GM12872 (cell line): ENCODE measurements around the gene CAPNS2.

Source experiments
- CTCF ChIP-seq: IDR thresholded peaks from 3 replicates; pipeline ENCODE4 v1.5.1; 2011; ENCODE audit warnings: low read depth, mild to moderate bottlenecking, low read length, moderate library complexity; ENCODE audit not compliant: insufficient read depth

The CAPNS2 gene

GRCh38 chr16:55566432-55567175, at the start of gene CAPNS2:
Gene CAPNS2 (plus strand): TSS chr16:55566684. CDS start chr16:55566757, 73 bp downstream.
- TF ChIP-seq CTCF, result no peak

DNA sequence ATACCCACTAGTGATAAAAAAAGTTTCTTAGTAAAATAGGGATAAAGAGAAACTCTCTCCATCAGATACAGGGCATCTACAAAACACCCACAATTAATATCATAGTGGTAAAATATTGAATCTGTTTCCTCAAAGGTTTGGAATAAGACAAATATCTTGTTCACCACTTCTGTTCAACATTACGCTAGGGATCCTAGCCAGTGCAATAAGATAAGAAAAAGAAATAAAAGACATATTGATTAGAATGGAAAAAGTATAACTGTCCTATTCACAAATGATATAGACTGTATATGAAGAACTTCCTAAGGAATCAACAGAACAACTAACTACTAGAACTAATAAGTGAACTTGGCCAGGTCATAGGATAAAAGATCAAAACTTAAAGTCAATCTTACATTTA, 44.7 kb upstream of the CAPNS2 start:
- no peak for TF ChIP-seq CTCF

DNA sequence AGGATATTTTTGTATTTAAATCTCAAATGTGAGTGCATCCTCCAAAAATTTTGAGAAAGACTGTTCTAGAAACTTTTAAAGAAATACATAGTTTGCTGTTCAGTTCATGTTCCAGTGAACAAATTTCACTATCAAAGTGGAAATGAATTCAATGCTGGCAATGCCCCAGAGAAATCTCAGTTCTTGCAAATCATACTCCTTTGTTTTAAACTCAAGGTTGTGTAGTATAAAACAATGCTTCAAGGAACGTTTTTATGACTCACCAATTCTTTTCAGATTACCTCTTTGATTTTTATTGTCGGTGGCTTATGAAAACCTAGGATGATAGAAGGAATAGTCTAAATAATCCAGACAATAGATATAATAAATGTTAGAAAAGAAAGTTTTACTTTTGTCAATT, 40.0 kb upstream of the CAPNS2 start:
- TF ChIP-seq CTCF, result no peak

- TF ChIP-seq CTCF, result no peak
Measured at GRCh38 chr16:55527885-55528284, 38.6 kb upstream of the CAPNS2 start.

- TF ChIP-seq CTCF, result no peak
Measured at GRCh38 chr16:55529018-55529417, 37.5 kb upstream of the CAPNS2 start.

DNA sequence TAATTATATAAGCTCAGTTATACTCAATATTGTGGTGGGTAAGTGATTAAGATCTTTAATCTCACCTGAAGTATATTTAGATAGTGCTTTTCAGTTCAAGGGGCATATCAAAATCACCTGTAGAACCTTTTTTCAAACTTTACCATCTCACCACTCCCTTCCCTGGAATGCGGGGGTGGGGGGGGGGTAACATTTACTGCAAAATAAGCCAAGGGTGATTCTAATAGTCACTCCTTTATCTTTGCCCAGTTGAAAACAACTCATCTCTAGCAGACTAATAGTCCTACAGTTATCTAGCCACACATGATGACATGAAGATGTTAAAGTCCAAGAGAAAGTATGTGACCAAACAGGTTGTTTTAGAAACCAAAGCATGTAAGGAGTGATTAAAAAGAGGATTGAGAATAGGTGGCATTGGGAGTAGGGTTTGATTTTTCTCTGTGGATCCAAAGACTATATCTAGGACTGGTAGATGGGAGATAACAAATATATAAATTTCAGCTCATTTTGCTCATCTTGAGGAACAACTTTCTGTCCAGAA, 36.1 kb upstream of the CAPNS2 start:
- TF ChIP-seq CTCF, result no peak

DNA sequence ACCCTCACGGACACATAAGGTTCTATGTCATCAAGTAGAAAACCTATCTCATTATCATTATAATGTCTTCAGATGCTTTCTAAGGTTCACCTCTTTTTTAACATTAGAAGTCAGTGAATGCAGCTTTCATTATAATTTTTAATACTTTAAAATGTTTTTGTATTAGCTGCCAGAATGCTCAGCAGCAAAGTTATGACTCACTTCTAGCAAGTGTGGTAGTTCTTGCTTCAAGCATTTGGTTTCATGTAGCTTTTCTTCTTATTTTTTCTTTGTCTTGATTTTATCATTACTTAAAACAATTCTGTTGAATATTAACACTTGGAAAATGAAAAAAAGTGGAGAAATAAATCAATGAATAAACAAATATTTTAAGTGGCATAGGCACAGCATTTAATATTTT, 34.3 kb upstream of the CAPNS2 start:
- no peak for TF ChIP-seq CTCF
